Measurements from ENCODE around the gene OR8B12.

DNA sequence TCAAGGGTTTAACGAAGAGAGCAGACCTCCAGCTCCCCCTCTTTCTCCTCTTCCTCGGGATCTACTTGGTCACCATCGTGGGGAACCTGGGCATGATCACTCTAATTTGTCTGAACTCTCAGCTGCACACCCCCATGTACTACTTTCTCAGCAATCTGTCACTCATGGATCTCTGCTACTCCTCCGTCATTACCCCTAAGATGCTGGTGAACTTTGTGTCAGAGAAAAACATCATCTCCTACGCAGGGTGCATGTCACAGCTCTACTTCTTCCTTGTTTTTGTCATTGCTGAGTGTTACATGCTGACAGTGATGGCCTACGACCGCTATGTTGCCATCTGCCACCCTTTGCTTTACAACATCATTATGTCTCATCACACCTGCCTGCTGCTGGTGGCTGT lies 26.7 kb upstream of the OR8B12 start:
- TF ChIP-seq ZNF274 (IDR thresholded peaks at IDR 0.05; ENCODE audit: low read depth, low read length) (no peak), YY1 (IDR thresholded peaks at IDR 0.05; ENCODE audit: insufficient read depth, insufficient read length) (no peak), SUZ12 (IDR thresholded peaks at IDR 0.05; ENCODE audit: extremely low read depth, insufficient read depth, insufficient read length) (no peak)

All from NT2/D1 (cell line).